Raji (cell line): ENCODE measurements around the gene CERS6.

Source experiments
- POLR2A ChIP-seq: IDR thresholded peaks from 2 replicates; pipeline ENCODE4 v1.6.1; 2011; ENCODE audit warnings: low read depth, low read length, control low read depth; ENCODE audit not compliant: insufficient read depth

The CERS6 gene, protein sequence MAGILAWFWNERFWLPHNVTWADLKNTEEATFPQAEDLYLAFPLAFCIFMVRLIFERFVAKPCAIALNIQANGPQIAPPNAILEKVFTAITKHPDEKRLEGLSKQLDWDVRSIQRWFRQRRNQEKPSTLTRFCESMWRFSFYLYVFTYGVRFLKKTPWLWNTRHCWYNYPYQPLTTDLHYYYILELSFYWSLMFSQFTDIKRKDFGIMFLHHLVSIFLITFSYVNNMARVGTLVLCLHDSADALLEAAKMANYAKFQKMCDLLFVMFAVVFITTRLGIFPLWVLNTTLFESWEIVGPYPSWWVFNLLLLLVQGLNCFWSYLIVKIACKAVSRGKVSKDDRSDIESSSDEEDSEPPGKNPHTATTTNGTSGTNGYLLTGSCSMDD

DNA sequence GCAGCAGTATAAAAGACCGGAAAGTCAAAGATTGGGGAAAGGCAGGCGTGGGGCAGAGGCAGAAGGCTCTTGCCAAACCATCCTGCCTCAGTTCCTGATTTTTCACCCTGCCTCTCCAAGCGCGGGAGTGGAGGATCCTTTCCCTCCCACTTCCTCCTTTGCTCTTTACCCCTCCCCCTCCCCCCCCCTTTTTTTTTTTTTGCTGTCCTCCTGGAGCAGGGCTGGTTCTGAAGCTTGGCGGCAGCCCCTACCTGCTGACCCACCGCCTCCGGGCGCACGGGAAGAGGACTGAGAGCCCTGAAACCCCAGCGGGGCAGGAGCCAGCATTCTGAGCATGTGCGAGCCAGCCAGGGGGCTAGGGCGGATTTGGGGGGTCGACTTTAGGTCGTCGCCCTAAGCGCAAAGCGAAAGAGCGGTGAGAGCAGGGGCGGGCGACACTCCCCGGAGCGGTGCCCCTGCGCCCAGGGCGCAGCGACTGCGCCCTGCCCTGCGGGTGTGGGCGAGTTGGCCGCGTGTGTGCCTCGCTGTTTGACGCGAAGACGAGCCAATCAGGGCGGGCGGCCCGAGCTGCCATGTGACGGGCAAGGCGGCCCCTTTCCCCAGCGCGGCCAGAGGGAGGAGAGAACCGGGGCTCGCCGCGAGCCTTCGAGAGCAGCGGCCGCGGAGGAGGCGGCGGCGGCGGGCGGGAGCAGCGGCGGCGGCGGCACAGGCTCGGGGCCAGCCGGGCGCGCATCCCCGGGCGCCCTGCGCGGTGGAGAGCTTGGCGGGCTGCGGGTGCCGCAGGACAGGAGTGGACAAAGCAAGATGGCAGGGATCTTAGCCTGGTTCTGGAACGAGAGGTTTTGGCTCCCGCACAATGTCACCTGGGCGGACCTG lies at the start of gene CERS6:
Gene CERS6, plus strand, starts transcription at position 628 of the 876 bp plus-strand sequence. Its CDS starts 177 bp downstream, at position 805.
- no peak for TF ChIP-seq POLR2A

DNA sequence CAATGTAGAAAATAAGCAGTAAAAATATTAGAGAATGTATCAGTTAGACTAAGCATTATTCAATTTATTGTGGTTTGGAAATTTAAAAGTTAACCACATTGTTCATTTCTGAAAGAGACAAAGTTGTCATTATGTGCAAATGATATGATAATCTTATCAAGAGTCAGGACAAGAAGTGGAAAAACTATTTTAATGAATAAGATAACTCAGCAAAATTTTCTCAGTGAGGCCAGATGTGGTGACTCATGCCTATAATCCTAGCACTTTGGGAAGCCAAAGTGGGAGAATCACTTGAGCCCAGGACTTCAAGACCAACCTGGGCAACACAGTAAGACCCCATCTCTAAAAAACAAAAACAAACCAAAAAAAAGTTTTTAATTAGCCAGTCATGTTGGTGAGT lies 39.5 kb upstream of the CERS6 start:
- TF ChIP-seq POLR2A, result no peak

DNA sequence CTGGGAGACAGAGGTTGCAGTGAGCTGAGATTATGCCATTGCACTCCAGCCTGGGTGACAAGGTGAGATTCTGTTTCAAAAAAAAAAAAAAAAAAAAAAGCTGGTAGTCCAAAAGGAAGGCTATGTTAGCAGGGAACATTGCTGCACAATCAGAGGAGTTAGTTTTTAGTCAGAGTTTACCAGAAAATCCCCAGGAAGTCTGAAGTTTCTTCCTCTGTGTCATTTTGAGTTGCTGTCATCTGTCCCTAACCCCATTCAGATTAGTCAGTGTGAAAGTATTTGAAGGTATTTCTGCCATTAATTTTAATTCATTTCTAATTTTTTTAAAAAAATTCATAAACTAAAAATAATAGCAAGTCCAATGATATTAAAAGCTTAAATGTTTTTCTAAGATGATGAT lies 33.5 kb upstream of the CERS6 start:
- no peak for TF ChIP-seq POLR2A

DNA sequence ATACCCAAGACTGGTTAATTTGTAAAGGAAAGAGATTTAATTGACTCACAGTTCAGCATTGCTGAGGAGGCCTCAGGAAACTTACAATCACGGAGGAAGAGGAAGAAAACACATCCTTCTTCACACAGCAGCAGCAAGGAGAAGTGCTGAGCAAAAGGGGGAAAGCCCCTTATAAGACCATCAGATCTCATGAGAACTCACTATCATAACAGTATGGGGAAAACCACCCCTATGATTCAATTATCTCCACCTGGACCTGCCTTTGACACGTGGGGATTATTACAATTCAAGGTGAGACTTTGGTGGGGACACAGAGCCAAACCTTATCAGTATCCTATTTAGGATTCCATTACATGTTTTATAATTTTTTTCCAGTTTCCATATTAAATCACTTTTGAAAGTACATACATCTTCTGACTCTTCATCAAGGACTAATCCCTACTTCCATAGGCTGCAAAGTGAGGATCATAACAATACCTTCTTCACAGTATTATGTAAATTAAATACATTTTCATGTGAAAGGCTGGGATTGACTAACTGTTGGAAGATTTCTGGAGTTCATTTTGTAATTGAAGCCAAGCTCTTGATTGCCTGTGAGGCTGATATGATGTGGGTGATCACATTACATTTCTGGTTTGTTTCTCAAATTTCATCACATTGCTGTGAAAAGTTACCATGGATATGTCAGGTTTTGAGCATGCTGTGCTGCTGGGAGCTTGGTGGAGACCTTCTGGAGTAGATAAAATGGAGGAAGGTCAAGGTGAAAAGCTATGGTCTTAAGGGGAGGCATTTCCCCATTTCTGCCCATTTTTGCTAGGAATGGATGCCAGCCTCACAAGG lies 31.7 kb upstream of the CERS6 start:
- no peak for TF ChIP-seq POLR2A

DNA sequence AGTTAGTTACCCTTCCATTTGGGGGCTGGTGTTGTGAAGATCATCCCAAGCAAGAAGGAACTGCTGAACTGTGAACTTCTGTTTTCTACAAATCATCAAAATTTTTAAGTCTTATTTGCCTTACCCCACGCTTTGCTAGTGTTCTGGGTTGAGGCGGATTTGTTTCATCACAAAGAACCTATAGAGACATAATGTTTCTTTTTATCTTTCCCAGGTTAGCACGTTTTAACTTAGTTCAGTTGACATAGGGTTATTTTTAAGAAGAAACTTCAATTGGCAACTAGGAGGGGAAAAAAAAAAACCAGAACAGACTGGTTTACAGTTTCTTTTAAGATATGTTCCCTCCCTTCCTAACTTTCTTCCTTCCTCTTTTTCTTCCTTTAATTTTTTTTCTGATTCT lies 31.1 kb upstream of the CERS6 start:
- TF ChIP-seq POLR2A, result no peak

DNA sequence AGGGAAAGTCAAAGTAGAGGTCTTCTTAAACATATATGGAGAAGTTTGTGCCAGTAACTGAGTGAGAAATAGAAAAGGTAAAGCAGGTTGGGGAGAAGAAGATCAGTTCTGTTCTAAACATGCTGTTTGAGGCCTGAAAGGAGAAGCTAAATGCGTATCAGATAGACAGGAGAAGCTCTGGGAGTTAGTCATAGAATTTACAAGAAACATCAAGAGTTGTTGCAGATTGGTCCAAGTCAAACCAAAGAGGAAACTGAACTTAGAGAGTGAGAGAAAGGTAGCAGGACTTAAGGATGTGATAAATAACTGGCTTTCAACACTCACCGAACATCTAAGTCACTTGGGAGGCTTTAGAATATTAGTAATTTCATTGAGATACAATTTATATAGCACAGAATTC lies 29.2 kb upstream of the CERS6 start:
- no peak for TF ChIP-seq POLR2A

DNA sequence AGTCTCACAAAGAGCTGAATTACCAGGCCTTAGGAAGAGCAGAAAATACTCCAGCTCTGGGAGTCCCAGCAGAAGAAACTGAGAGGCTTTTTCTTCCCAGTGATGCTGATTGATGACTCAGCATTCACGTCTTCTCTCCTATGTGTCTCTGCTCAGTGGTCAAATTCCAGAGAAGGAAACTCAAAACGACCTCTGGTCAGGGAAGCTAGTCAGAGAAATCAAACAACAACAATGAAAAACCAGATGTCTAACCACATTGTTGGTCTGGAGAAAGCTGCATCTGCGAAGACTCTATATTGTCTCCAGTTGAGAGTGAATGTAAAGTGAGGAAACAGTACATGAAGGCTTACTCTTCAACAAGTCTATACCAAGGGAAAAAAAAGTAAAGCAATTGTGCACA lies 28.6 kb upstream of the CERS6 start:
- TF ChIP-seq POLR2A, result no peak

DNA sequence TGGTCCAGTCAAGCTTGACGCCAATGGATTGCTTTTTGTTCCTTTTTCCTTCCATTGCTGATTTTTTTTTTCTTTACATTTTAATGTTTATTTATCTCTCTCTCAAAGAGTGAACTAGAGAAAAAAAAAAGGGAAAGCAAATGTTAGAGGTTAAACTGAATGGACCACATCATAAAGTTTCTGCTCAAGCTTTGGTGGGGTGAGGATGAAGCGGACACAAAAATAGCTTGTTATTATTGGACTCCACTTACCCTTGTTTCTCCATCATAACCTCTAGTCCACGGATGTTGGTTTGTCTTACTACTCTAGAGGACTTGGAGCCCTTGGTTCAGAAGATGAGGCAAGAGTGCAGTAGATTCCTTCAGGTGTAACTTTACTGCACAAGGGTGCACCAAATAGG lies 27.6 kb upstream of the CERS6 start:
- no peak for TF ChIP-seq POLR2A

DNA sequence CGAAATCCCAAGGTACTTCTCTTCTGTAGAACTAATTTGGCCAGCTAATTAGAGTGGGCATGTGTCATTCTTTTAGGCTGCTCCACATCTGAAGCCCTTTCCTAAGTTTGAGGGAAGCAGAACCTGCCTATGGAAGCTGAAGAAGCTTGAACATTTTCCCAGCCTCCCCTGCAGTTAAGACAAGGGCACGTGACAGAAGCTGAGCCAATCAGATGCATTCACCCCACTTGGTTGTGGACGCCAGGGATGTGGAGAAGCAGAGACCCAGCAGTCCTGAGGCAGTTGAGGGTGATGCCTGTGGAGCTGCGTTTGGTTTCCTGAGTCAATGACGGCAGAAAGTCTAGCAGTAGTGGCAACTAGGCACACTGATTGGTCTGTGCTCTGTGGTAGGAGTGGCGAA lies 26.1 kb upstream of the CERS6 start:
- TF ChIP-seq POLR2A, result no peak

DNA sequence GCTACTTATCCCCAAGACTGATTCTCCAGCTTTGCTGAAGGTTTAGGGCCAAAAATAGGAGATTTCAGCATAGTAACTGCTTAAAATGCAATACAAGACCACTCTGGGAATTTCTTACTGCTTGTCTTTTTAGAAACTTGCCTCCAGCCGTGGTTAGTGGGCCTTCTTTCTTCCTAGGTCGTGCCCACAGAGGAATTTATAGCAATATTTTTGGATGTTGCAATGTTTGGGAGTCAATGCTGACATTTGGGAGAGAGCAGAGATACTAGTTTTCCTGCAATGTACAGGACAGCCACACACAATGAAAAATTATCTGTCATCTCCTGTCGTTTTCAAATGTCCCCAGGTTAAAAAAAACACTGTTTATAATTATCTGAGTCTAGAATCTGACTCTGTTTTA lies 25.6 kb upstream of the CERS6 start:
- TF ChIP-seq POLR2A, result no peak

DNA sequence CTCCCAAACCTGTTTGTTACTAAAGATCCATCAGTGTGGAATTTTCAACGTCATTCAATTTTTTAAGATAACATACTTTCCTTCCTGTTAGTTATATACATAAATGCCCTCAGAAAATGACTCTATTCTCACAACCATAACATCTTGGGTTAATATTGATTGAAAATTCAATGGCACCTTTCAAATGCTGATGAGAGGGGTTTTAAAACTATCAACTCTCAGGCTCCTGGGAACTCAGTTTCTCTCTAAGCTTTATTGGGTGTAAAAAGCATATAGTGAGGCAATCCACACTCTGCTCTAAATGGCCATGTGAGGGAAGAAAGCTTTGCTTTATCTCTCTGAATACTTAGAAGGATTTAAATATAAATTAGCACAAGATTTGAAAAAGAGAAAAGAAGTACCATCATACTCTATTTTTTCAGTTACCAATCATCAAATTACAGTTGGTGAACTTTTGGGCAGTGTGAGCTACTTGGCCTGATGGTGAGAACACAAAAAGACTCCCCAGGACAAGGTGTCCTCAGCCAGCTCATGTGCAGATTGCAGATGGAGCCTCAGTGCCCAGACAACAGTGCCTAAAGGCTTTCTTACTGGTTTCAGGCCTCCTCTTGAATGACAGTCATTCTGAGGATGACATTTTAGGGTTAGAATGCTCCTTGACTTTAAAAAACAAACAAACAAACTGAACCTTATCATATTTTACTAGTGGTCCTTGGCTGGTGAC lies 24.6 kb upstream of the CERS6 start:
- TF ChIP-seq POLR2A, result no peak

DNA sequence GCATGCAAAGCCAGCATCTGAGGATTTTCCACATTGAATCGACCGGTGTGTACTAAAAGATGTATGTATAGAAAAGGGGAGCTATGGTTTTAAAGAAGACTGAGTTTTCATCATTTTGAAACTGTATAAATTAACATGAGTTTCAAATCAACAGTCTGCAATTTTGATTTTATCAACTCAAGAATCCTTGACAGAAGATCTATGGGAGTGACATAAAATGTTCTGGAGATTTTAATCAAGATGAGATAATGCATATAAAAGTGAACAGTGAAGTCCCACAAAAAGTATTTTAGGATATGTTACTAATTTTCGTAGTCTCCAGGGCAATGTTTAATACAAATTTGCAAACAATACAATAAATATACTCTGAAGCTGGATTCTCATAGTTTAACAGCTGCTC lies 24.0 kb upstream of the CERS6 start:
- TF ChIP-seq POLR2A, result no peak

DNA sequence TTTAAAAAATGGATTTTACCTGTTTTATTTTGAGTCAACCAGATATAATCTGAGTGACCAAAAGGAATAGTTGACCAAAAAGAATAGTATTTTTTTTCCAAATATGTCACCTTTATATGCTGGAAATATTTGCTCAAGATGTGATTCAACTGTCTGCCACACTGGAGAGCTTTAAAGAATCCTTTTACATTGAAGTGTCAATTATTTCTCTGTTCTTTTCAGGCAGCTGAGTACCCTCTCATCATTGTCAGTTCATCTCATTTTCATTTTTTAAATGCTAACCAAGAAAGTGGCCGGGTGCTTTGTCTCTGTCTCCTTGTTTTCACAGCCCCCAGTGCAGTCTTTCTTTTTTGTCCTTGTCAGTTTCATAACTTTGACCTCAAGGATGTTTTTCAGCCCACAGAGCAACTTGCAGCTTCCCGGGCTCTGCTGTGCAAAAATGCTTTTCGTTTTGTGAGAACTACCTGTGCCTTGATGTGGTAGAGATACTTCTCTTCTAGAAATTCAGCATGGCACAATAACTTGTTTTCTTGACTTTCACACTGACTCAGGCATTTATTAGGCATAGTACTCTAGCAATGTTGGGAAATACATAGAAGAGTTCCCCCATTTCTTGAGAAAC lies 23.4 kb upstream of the CERS6 start:
- TF ChIP-seq POLR2A, result no peak

DNA sequence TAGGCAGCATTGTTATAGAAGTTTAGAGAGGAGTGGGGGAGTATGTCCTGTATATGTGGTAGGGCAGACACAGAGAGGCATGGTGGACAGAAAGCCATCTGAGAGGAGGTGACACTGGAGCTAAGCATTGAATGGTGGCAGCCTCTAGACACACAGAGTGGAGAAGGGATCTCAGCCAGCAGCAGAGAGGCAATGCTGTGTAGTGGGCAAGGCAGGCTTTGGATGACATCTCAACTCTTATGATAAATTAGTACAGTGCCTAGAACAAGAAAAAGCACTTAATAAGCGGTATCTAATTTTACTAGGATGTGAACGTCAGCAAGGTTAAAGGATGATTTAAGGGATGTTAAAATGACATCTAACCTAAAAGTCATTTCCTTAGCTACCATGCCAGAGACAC lies 22.5 kb upstream of the CERS6 start:
- no peak for TF ChIP-seq POLR2A
